Endothelial cell of umbilical vein (primary cell): ENCODE measurements around the gene TMEM81. TPM values are rescaled to one million over a fixed set of nuclear protein-coding genes. Genes with fewer than 3 reads are reported as not detected.

Experiments
- BruUV-seq: library from RNA; stranded (reverse); fragments of 400-500 nt; replicated peaks from 2 replicates; lab custom pipeline; 2021; lab: Mats Ljungman, UMichigan
- CTCF ChIA-PET: fragments of 300-600, 350-600 bp; sonication (Branson Sonifier 250); formaldehyde crosslinking; loops from one replicate; lab custom pipeline; 2021; ENCODE audit warnings: antibody characterized with exemption, inconsistent platforms; lab: Charles Lee
- POLR2A ChIA-PET: fragments of 300-600, 350-600 bp; sonication (Branson Sonifier 250); formaldehyde crosslinking; loops from one replicate; lab custom pipeline; 2021; ENCODE audit warnings: antibody characterized with exemption, inconsistent platforms; lab: Charles Lee
- DNase-seq: peaks from one replicate; pipeline ENCODE4 v3.0.0-alpha.2; 2011; ENCODE audit warnings: low read depth, low spot score
- FAIRE-seq: peaks from 2 replicates; lab custom pipeline; 2011; peaks lifted over from hg19 to GRCh38; lab: Jason Lieb, UNC
- H2AFZ ChIP-seq: 2 replicates; pipeline ENCODE4 v1.6.0; 2012; ENCODE audit warnings: low read depth, low read length, control low read depth, inconsistent platforms
- H3K27ac ChIP-seq: 2 replicates; pipeline ENCODE4 v1.5.1; 2011; ENCODE audit warnings: low read depth, mild to moderate bottlenecking, control low read depth, low read length, moderate library complexity; ENCODE audit not compliant: insufficient read depth
- H3K27me3 ChIP-seq, 2 experiments: 2 replicates each; pipeline versions ENCODE4 v1.6.0 to v1.6.1; 2011; ENCODE audit warnings: low read length in 2 of 2, mixed read lengths in 1 of 2; ENCODE audit not compliant: control insufficient read depth in 2 of 2, insufficient read depth in 2 of 2
- H3K36me3 ChIP-seq, 2 experiments: 2 replicates in 1 of 2; 3 replicates in 1 of 2; pipeline ENCODE4 v1.5.1; 2011; ENCODE audit warnings: low read length in 2 of 2, mild to moderate bottlenecking in 1 of 2, moderate library complexity in 1 of 2; ENCODE audit not compliant: control insufficient read depth in 2 of 2, insufficient read depth in 2 of 2; ENCODE audit errors: extremely low read depth in 1 of 2
- H3K4me1 ChIP-seq: 3 replicates; pipeline ENCODE4 v1.5.1; 2011; ENCODE audit warnings: mild to moderate bottlenecking, low read length; ENCODE audit not compliant: control insufficient read depth, insufficient read depth; ENCODE audit errors: extremely low read depth
- H3K4me2 ChIP-seq: 2 replicates; pipeline ENCODE4 v1.6.1; 2011; ENCODE audit warnings: low read length, control low read depth, mixed read lengths; ENCODE audit not compliant: insufficient read depth
- H3K4me3 ChIP-seq, 3 experiments: fragments of 200-600 bp in 1 of 3; sonication (generic), shearing (Covaris generic) in 1 of 3; replicated peaks in 1 of 3; 2 replicates each; pipeline ENCODE4 v1.5.1; 2011 to 2016; ENCODE audit warnings: control low read depth in 3 of 3, low read length in 3 of 3, mild to moderate bottlenecking in 2 of 3, inconsistent platforms in 1 of 3, low read depth in 1 of 3, moderate library complexity in 1 of 3; ENCODE audit not compliant: insufficient read depth in 1 of 3
- H3K79me2 ChIP-seq: 2 replicates; pipeline ENCODE4 v1.6.0; 2012; ENCODE audit warnings: low read length, inconsistent platforms; ENCODE audit not compliant: control insufficient read depth, insufficient read depth
- H3K9ac ChIP-seq: replicated peaks from 2 replicates; pipeline ENCODE3; 2011; ENCODE audit warnings: low read length, control low read depth; ENCODE audit not compliant: insufficient read depth; ENCODE audit errors: extremely low read depth
- H3K9me1 ChIP-seq: replicated peaks from 3 replicates; pipeline ENCODE4 v1.6.0; 2011; ENCODE audit warnings: mild to moderate bottlenecking, low read length; ENCODE audit not compliant: control insufficient read depth, insufficient read depth; ENCODE audit errors: extremely low read depth
- H3K9me3 ChIP-seq: replicated peaks from 2 replicates; pipeline ENCODE4 v1.5.1; 2012; ENCODE audit warnings: low read length, inconsistent platforms; ENCODE audit not compliant: control insufficient read depth, insufficient read depth
- H4K20me1 ChIP-seq: replicated peaks from 2 replicates; pipeline ENCODE3; 2011; ENCODE audit warnings: mild to moderate bottlenecking, low read length; ENCODE audit not compliant: control insufficient read depth, insufficient read depth; ENCODE audit errors: extremely low read depth
- CTCF ChIP-seq, 2 donors: IDR thresholded peaks; 1 replicate in 1 of 2; 2 replicates in 1 of 2; pipeline ENCODE4 v1.5.1; 2011; ENCODE audit warnings: low read length in 2 of 2, mild to moderate bottlenecking in 2 of 2, moderate library complexity in 2 of 2, control low read depth in 1 of 2, inconsistent platforms in 1 of 2, low read depth in 1 of 2; ENCODE audit not compliant: insufficient read depth in 1 of 2; ENCODE audit errors: extremely low read depth in 1 of 2
- EZH2 ChIP-seq: IDR thresholded peaks from 2 replicates; pipeline ENCODE4 v1.6.1; 2012; ENCODE audit warnings: borderline replicate concordance, low read depth, mild to moderate bottlenecking, moderate library complexity, low read length, inconsistent platforms; ENCODE audit not compliant: severe bottlenecking
- FOS ChIP-seq: IDR thresholded peaks from 2 replicates; pipeline ENCODE4 v1.6.1; 2011; ENCODE audit warnings: mild to moderate bottlenecking, low read length, moderate library complexity, borderline replicate concordance; ENCODE audit not compliant: insufficient read depth
- GATA2 ChIP-seq: IDR thresholded peaks from 2 replicates; pipeline ENCODE4 v1.7.0; 2011; ENCODE audit warnings: low read depth, mild to moderate bottlenecking, moderate library complexity, mixed read lengths, low read length; ENCODE audit not compliant: insufficient read length, insufficient read depth
- JUN ChIP-seq: IDR thresholded peaks from 2 replicates; pipeline ENCODE4 v1.6.1; 2011; ENCODE audit warnings: borderline replicate concordance, low read depth; ENCODE audit not compliant: insufficient read length, insufficient read depth
- MYC ChIP-seq: IDR thresholded peaks from one replicate; pipeline ENCODE4 v1.6.1; 2011; ENCODE audit warnings: mild to moderate bottlenecking, low read depth, low read length
- POLR2A ChIP-seq: IDR thresholded peaks from 2 replicates; pipeline ENCODE4 v1.6.1; 2012; ENCODE audit warnings: low read depth, mild to moderate bottlenecking, control low read depth, low read length
- POLR2AphosphoS5 ChIP-seq: IDR thresholded peaks from 2 replicates; pipeline ENCODE4 v1.6.1; 2012; ENCODE audit warnings: low read depth, mild to moderate bottlenecking, control low read depth, low read length, moderate library complexity; ENCODE audit not compliant: insufficient read depth
- dilution Hi-C: fragments of 300-500 bp; cut with MboI; formaldehyde crosslinking; loops from one replicate; pipeline ENCODE4 v1.15.0; 2019; ENCODE audit warnings: low sequenced_read_pairs; ENCODE audit not compliant: extremely low pct_ligation_motif_present
- intact Hi-C: fragments of 100-400 bp; cut with micrococcal nuclease; formaldehyde crosslinking; loops from one replicate; pipeline ENCODE4 v1.10.0; 2022
- polyA plus RNA-seq, 4 experiments: library from polyadenylated mRNA; depleted of rRNA in 3 of 4; stranded (reverse) in 3 of 4; unstranded in 1 of 4; fragments of >200 nt; gene quantifications; 2 replicates each; pipeline versions ENCODE4 v1.2.1 to v1.2.3, GENCODE V29; 2011 to 2012; ENCODE audit warnings: missing spikeins in 1 of 4
- total RNA-seq: library from RNA; stranded (reverse); gene quantifications from 2 replicates; pipeline ENCODE4 v1.2.3, GENCODE V29; 2021
- TF ChIP-seq, protein P1 (sequence below): IDR thresholded peaks from 2 replicates; pipeline ENCODE4 v1.6.1; 2011; ENCODE audit not compliant: insufficient read depth, insufficient read length

TMEM81 gene
- total and polyA plus RNA-seq, 2 donors (not counting 3 experiments of a cell fraction or from before 2014, with no cell fraction given): 1.5 to 2.9 TPM

GRCh38 chr1:205041998-205042910, 42.0 kb downstream of the TMEM81 start:
- no peaks in the 10 kb centered on the region for H3K36me3 ChIP-seq
- H3K4me2 ChIP-seq: no peak overlapping the region
- H3K27ac ChIP-seq: no peak overlapping the region
- BruUV-seq: no TSS peak
- ChIA-PET CTCF (interaction anchor here (1.1 to 2.8 kb wide), 2 partner anchors 19 to 53 kb away, joined by 3 to 22 read pairs; no protein-coding TSS in a partner anchor), POLR2A (no interaction called here)
- TF ChIP-seq MYC (no peak), EZH2 (peak; percentile 52)
- H3K9me1 ChIP-seq: no peaks in the 10 kb centered on the region
- H3K4me3 ChIP-seq: no peak overlapping the region
- DNase-seq: no peak
- no peak for FAIRE-seq
- intact Hi-C loops (no loop called here), dilution Hi-C loops (no loop called here)
- no peak overlapping the region for H3K9ac ChIP-seq
- no peaks in the 10 kb centered on the region for H4K20me1 ChIP-seq
- no peaks in the 10 kb centered on the region for H3K79me2 ChIP-seq
- H2AFZ ChIP-seq: no peak overlapping the region
- H3K9me3 ChIP-seq: no peaks in the 10 kb centered on the region
- H3K4me1 ChIP-seq: no peaks in the 10 kb centered on the region
- H3K27me3 ChIP-seq: peaks cover 37 to 49% of the 10 kb centered on the region in 2 experiments

DNA sequence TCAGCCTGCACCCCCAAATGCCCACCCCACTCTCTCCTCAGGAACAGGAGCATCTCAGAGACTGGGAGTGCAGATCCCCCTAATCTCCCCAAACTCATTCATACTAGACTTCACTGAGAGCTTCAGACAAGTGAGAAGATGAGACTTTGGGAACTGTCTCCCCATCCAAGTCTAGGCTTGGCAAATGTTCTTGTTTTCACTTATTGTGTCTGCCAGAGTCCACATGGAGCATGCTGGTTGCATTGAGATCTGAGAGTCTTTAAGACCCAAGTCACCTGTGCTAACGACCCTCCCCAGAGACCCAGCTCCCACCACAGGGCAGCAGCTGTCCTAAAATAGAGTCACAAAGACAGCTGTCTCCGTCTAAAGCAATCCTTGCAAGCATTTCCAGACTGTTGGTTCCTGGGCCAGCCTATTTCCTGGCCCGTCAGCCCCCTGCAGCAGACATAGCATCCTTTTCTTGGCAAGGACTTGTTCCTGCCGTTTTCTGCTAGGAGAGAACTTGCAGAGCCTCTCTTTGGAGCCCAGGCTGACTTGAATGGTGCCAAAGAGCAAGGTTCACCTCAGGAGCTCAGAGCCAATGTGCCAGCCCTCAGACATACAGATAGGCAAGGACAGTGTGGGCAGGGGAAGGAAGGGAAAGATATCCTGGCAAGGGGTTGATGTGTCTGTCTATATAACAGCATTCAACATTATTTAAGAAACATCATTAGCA, 43.1 kb downstream of the TMEM81 start:
- H3K4me3 ChIP-seq: no peak overlapping the region
- dilution Hi-C loops (no loop called here), intact Hi-C loops (no loop called here)
- H4K20me1 ChIP-seq: no peaks in the 10 kb centered on the region
- H3K9me3 ChIP-seq: no peaks in the 10 kb centered on the region
- no peak overlapping the region for H3K27ac ChIP-seq
- H3K9ac ChIP-seq: no peak overlapping the region
- H3K79me2 ChIP-seq: no peaks in the 10 kb centered on the region
- TF ChIP-seq JUN (no peak), FOS (no peak), POLR2A (no peak), EZH2 (no peak), MYC (no peak), CTCF (IDR thresholded peaks at IDR 0.05; ENCODE audit: extremely low read depth in 1 of 2, insufficient read depth in 1 of 2, low read depth in 1 of 2, low read length in 2 of 2) (no peak), GATA2 (no peak), POLR2AphosphoS5 (no peak)
- TF ChIP-seq, protein P1, sequence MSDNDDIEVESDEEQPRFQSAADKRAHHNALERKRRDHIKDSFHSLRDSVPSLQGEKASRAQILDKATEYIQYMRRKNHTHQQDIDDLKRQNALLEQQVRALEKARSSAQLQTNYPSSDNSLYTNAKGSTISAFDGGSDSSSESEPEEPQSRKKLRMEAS: no peak
- BruUV-seq: no TSS peak
- no peaks in the 10 kb centered on the region for H3K4me1 ChIP-seq
- ChIA-PET CTCF (interaction anchor here (1.1 to 2.8 kb wide), 4 partner anchors 20 to 66 kb away, joined by 3 to 22 read pairs (median 3); no protein-coding TSS in a partner anchor), POLR2A (no interaction called here)
- DNase-seq (no peak), FAIRE-seq (no peak)
- H2AFZ ChIP-seq: no peak overlapping the region
- no peaks in the 10 kb centered on the region for H3K9me1 ChIP-seq
- no peaks in the 10 kb centered on the region for H3K36me3 ChIP-seq
- no peak overlapping the region for H3K4me2 ChIP-seq
- peaks cover 34 to 45% of the 10 kb centered on the region in 2 experiments for H3K27me3 ChIP-seq
